HG02571 (cell line): ENCODE results near the gene PRICKLE2.

Experiments used
- ATAC-seq: cut with Tn5 transposase; IDR thresholded peaks from one replicate; pipeline ENCODE4 v1.9.1; 2021; ENCODE audit warnings: mild to moderate bottlenecking, moderate library complexity; ENCODE audit not compliant: unreplicated experiment

The PRICKLE2 gene

DNA sequence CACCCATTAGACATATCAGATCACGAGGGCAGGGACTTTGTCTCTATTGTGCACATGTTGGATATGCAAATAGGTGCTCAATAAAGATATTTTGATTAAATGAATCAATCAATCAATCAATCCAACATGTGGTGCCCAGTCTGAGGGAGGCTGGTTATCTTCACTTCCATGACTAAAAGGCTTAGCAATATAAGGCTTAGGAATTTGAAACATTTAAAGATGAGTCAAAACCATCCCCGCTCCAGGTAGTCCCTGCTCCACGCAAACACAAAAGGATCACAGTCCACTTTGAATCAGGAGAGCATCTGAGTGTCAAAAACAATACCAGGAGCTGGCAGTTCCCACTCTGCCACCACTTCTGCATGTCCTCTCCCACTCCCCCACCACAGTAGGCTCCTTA lies 25.8 kb upstream of the PRICKLE2 start:
- ATAC-seq: no peak

DNA sequence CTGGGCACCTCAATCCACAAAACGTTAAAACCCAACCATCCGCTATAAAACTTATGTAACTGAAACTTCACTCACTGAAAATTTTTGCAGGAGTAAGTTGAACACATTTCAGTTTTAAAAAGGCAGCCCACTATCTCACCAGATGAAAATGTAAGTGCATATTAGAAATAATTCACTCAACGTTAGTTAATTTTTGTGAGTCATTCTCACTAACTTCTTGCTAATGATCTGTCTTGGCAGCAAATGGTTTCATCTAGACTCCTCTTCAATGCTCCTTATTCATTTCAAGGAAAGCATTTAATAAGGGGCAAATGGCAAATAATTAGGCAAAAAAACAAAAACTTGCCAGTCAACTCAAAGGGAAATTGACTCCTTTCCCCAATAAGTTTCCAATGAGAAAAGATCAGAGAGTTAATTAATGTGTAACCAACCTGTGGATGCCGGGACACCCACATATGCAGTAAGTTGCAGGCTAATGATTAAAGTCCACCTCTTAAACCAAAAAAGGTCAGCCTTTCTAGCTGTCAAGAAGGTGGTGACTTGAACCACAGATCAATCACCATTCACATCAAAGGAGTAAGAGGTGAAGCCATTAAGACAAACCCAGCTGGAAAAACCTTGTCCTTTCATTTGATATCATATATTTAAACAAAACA lies 22.9 kb upstream of the PRICKLE2 start:
- ATAC-seq: no peak

DNA sequence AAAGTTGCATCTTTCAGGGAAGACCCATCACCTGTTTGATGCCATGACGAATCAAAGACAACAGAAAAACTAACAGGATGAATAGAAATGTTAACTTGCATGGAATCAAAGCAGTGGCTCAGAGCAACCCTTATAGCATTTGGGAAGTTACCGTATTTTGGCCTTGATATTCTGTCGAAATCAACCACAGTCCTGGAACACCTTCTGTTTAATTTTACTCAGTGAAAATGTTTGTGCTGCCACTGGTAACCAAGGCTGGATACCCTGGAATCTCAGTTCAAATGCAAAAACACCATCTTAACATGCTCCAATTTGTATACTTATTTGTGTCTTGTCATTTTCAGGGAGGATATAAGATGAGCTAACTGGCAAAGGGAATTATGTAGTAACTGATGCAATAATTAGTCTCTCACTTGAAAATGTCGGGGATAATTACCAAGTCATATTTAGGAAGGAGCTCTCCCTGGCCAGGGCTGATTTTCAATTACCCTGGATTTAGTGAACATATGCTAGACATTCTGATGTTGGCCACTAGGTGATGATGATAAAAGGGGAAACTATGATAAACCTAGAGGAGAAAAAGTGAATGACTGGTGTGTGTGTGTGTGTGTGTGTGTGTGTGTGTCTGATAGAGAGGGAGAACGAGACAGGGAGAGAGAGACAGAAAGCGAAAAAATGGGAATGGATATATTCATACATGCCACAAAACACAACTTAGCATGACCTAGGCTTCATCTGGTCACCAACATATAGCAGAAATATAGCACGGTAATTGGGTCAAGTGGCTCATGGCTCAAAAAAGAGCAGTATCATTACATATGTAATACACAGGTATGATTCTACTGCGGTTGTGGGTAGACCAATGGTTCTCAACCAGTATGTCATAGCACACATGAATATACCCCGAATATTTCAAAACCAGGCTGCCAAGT lies 19.0 kb upstream of the PRICKLE2 start:
- ATAC-seq: no peak

DNA sequence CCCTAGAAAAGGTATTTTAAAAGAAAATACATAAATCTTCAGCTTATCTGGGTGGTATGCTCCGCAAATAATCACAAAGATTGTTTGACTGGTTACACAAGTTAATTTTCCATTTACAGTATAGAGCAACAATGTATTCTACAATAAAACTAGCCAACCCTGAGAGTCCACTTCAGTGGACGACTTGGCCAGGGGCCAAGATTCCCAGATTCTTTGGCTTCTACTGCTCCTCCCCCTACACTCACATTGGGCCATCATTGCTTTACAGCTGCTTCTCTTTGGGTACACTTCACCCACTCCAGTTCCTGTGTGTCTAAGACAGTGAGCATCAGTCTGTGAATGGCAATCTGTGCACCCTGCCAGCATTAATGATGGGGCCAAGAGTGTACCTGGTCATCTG lies 17.2 kb upstream of the PRICKLE2 start:
- no peak for ATAC-seq

DNA sequence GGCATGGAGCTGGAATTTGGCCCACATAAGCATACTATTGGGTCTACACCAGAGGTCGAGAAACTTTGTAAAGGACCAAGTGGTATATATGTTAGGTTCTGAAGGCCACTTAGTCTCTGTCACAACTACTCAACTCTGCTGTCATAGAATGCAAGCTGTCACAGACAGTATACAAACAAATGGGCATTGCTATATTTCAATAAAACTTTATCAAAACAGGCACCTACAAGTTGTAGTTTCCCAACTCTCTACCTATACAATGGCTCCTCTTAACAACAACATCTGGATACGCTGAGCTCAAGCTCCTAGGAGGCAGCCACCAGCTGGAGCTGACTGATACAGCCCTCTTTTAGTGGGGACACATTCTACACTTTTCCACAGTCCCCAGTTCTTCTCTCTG lies 15.7 kb upstream of the PRICKLE2 start:
- no peak for ATAC-seq

DNA sequence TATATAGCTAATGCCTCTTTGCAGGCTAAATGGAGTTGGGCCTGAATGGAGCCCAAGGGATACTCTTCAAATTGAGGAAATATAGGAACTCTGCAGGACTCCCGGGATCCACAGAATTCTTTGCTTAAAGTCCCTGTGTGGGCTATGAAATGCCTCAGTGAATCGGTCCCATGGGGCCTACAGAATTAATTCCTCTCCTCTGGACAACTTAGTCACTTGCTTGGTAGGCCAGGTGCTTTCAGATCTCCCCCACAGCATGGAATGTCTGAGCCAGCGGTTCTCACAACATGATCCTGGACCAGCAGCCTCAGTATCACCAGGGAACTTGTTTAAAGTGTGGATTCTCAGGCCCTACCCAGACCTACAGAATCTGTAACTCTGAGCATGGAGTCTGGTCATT lies 15.1 kb upstream of the PRICKLE2 start:
- no peak for ATAC-seq

DNA sequence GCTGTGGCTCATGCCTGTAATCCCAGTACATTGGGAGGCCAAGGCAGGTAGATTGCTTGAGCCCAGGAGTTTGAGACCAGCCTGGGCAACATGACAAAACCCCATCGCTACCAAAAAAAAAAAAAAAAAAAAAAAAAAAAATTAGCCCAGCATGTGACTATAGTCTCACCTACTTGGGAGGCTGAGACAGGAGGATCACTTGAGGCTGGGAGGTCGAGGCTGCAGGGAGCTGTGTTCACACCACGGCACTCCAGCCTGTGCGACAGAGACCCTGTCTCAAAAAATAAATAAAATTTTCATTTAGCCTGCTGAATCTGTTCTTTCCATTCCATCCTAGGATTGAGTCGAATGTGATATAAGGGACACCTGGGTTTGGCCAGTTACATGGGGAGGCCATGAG lies 14.6 kb upstream of the PRICKLE2 start:
- ATAC-seq: no peak

DNA sequence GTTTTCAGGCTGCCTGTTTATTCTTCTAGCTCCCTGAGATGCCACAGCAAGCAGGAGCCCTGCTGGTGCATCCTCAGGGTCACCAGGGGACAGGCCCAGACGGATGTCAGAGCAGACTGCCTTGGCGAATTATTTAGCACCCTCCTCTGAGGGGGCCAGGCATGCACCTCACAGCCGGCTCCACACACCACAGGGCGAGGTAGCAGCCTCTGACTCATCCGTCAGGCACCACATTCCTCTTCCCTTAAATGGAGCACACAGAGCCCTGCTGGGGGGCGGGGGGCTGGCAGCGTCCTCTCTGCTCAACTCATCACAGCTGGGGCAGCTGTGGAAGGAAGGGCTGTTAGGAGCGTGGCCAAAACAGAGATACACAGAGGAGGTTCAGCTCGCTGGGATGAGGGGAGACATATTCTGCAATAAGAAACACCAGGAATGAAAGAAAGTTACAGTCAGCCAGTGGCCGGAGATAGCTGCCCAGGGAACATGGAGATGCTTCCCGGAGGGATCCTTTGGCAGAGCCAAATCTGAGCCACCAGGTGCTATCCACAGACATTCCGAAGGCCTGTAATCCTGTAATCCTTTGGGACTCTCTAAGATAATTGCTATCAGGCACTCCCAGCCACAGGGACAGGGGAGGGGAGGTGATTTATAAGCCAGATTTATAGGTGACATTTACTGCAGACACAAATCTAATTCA lies 13.9 kb upstream of the PRICKLE2 start:
- ATAC-seq: no peak

DNA sequence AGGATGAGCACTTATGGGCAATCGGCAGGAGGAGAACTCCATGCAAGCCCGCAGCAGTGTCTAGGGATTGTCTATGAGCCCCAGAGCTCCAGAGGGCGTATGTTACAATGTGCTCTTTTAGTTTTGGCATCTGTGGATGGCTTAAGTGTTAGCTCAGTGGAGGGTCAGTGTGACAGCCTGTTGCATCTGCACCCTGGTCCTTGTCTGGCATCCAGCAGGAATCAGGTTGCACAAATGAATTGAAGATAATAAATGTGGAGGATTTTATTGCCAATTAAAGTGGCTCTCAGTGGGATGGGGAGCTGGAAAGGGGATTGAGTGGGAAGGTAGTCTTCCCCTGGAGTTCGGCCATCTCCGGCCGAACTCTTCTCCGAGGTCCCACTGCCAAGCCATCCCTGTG lies 11.8 kb upstream of the PRICKLE2 start:
- ATAC-seq: no peak

DNA sequence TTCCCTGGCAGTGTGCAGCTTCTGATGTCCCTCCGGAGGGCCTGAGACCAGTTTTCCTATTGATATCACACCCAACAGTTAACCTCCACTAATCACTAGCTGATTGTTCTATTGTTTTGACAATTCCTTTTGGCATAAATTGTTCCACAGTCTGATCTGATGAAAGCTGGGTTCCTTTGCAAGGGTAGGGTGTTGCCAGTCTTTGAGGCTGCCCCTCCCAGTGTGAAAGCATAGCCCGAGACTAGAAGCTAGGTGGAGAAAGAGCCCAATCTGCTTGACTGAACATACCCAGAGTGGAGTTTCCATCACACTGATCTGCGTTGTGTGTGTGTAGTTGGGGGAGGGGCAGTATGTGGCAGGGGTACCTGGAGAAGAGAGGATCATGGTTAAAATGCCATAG lies 10.3 kb upstream of the PRICKLE2 start:
- ATAC-seq: no peak

DNA sequence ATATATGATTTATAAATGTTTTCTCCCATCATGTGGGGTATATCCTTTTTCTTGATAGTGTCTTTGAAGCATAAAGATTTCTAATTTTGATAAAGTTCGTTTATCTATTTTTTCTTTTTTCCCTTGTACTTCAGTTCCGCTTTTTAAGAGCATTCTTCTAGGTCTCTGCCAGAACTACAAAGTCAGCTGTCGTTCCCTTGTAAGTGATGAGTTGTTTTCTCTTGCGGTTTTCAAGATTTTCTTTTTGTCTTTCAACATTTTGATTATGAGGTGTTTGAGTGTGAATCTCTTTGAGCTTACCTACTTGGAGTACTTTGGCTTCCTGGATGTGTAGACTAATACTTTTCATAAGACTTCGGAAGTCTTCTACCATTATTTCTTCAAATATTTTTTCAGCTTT lies 9.3 kb upstream of the PRICKLE2 start:
- no peak for ATAC-seq

DNA sequence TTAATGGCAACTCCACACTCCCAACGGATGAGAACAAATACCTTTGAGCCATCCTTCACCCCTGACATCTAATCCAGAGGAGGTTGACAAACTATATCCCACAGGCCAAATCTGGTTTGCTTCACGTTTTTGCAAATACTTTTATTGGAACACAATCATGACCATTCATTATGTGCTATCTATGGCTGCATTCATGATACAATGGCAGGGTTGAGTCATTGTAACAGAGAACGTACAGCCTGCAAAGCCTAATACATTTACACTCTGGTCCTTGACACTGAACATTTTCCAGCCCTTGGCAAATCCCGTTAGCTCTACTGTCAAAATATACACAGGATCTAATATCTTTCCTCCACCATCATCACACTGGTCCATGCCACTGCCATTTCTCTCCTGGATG lies 7.6 kb upstream of the PRICKLE2 start:
- no peak for ATAC-seq

DNA sequence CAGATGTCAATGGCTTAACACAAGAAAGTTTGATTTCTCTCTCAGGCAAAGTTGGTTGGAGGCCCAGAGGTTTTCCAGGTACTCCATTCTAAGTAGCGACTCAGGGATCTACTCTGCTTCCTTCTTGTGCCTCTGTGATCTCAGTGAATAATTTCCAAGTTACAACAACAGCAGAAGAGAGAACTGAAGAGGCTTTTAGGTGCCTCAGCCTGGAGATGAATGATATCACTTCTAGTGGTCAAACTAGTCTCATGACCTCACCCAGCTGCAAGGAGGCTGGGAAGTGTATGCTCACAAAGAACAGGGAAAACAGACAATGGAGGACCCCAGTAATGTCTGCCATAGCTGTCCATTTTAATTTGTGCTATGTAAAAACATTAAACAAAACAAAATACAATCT lies 4.6 kb upstream of the PRICKLE2 start:
- no peak for ATAC-seq

DNA sequence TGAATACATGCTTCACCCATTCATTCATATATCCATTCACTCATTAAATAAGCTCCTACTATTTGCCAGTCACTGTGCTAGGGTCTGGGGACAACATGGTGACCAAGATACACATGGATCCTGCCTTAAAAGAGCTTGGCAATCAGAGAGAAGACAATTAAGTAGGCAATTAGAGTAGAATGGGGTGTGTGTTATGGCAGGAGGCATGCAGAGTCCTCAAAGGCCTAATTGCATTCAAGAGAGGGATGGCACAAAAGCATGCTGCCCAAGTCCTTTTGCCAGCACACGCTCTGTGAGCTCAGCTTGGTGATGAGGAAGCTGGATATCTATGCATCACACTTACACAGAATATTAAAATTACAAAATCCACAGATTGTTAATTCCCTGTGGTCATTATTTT lies 2.8 kb upstream of the PRICKLE2 start:
- no peak for ATAC-seq

DNA sequence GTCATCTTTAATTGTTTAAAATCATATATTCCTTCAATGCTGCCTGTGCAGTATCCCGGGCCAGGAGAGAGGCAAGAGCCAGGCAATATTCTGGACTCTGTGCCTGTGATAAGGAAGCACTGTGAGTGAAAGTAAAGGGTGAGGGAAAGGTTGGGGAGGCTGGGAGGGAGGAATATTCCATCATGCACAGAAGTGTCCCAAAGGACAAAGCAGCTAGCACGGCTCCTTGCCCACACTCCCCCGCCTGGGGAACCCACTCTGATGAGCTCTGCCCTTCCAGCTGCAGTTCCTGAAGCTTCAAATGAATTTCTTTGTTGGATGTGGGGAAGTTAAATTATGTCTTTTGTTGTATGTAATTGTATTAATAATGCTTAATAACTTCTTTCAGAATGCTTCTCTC lies 1.5 kb upstream of the PRICKLE2 start:
- ATAC-seq: no peak

DNA sequence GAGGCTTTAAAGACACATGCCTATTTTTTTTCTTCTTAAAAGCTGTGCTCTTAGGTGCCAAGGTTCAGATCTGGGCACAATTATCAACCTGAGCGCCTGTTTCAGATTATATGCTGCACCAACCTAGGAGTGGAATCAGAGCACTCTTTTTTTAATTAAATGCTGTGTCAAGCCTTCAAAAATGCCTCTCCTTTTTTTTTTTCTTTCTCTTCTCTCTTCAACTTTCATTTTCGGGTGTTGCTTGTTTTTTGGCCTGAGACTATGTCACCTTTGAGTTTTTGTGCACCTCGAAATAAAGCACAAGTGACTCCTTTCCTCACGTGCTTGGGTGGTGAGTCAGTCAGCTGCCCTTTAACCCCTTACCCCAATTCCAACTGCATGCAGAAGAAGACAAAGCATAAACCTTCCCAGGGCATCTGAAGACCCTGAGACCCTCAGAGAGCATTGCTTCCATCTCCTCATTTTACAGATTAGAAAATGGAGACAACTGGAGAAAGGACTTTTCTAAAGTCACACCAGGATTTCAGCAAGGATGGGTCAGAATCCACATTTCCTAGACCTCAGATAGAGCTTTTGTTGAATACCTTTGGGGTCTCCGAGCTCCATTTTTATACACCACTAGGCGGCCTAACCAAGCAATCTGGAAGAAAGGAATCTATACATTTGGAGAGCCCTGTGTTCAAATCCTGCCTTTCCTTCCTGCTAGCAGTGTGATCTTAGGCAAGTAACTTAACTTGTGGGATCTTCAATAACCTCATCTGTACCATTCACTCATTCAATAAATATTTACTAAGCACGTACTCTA lies 631 bp upstream of the PRICKLE2 start:
- no peak for ATAC-seq

DNA sequence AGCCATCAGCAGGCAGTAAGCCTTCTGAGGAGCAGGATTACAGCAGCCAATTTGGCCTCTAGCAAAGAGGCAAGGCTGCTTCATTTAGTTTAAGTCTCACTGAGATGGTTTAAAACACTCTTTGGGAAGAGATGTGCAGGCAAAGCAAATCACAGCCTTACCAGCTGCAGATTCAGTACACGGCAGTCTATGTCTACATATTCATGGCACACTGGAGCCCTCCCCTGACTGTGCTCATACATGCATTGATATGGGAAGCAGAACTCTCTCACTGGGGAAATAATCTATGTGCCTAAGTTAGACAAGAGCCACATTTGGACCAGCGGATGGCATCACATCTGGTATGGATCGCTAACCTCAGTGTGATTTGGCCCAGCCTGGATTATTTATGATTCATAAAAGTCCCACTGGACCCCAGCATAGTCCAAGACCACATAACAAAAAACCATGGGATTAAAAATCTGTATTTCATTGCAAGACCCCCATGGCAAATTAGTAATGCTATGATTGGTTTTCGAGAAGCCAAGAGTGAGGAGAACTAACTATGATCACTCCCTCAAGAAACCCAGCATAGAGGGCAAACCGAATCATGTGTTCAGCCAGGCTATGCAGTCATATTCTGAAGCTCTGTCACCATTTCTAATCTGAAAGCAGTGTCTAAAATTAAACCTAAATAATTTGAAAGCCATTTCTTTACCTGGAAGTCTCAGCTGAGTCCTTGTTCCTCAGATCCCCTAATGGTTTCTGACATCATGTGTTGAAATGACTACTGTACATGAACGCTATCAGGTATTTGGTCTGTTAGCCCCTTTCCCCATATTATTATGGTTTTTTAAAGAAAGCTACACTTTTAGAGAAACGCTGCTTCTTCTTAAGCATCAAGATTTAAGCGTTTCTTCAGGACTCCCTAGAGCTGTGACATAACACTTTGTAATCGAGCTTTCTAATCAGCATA lies 1.2 kb downstream of the PRICKLE2 start:
- ATAC-seq: no peak

DNA sequence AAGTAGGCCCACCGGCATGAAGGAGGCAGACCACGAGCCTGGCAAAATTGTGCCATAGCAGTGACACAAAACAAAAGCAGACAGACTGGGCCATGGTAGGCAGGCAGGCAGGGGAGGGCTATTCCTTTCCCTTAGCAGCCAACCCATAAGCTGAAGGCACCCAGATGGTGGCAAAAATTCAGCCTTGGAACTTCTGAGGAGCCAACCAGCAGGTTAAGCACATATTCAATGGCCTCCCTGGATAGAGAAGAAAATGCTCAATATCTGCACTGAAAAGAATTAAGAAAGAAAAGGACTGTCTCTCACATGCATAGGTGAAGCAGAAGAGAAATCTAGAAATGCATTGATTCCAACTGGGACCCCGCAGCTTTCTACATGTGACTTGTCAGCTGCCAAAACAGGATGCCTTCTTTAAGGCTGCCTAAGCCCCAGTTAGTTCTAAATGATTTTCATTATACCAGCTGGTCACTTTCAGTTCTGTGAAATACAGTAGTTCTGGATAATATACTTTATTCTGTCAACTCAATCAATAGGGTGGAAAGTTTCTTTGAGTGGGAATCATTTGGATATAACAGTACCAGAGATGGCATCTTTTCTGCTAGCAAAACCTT lies 2.7 kb downstream of the PRICKLE2 start:
- no peak for ATAC-seq

DNA sequence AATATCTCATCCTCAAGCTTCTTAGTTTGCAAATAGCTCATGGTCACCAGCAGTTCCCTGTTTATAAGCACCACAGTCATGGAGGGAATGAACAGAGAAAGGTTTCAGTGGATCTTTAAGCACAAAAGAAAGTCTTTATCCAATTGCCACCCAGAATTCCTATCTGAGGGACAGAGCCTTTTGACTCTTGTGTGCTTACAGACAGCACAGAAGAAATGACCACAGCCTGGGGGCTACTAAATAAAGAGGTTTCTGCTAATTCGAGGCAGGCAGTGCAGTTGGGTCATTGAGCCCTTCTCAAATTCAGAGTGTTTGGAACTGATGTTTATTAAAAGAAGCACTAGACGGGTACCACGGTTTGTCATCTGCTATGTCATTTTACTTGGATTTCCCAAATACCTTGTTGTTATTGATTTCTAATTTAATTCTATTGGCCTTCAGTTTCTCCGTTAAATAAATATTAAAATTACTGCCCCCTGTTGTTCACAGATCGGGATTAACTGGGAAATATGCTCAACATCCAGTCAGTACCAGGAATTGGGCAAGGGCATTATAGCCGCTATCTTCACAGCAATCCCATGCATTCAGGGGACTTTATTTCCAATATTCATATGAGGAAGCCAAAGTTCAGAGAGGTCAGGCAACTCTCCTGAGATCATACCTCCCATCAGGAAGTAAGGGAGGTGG lies 3.6 kb downstream of the PRICKLE2 start:
- ATAC-seq: no peak
